Dedifferentiated amniotic fluid mesenchymal stem cell (primary cell): ENCODE data around the gene DDX47.
"Not testable (repeated sequence)": the region's sequence is repeated elsewhere in the genome, so short reads cannot be mapped to it uniquely, and the experiment has no call there.

ENCODE experiments used
- DNase-seq: peaks from one replicate; pipeline ENCODE4 v3.0.0-alpha.2; 2016; ENCODE audit errors: extremely low spot score

The DDX47 gene

GRCh38 chr12:12820376-12820775, 7.2 kb downstream of the DDX47 start:
- DNase-seq: not testable (repeated sequence)

DNA sequence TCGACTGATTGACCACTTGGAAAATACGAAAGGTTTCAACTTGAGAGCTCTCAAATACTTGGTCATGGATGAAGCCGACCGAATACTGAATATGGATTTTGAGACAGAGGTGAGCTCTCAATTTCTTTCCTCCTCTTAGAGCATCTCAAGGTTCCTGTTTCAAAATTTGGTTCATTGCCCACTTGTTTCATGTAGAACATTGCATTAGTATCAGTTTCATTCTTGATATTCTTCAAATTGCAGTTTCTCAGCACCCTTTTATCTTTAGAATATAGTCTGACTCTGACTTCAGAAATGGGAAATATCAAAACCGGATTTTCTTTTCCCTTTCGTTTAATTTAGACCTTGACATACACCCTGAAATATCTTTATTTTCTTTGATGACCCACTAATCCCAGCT, 8.8 kb downstream of the DDX47 start:
- no peak for DNase-seq

GRCh38 chr12:12822886-12823285, 9.7 kb downstream of the DDX47 start:
- no peak for DNase-seq

DNA sequence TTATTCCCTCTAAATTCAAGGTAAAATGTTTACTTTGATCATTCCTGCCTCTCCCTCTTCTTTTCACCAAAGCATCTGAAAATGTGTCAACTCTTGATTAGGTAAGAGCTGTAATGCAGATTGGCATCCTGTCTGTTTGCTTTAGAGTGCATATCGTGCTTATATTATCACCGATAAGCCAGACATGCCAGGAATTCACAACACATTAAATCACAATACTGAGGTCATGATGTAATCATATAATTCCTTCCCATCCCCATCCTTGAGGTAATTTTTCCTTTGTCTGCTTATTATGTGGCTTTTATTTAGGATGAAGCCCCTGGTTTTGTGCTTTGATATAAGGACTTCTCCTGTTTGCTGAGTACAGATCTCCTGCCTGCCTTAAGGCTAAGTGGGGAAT, 10.2 kb downstream of the DDX47 start:
- DNase-seq: no peak

GRCh38 chr12:12823811-12824210, 10.7 kb downstream of the DDX47 start:
- DNase-seq: no peak

DNA sequence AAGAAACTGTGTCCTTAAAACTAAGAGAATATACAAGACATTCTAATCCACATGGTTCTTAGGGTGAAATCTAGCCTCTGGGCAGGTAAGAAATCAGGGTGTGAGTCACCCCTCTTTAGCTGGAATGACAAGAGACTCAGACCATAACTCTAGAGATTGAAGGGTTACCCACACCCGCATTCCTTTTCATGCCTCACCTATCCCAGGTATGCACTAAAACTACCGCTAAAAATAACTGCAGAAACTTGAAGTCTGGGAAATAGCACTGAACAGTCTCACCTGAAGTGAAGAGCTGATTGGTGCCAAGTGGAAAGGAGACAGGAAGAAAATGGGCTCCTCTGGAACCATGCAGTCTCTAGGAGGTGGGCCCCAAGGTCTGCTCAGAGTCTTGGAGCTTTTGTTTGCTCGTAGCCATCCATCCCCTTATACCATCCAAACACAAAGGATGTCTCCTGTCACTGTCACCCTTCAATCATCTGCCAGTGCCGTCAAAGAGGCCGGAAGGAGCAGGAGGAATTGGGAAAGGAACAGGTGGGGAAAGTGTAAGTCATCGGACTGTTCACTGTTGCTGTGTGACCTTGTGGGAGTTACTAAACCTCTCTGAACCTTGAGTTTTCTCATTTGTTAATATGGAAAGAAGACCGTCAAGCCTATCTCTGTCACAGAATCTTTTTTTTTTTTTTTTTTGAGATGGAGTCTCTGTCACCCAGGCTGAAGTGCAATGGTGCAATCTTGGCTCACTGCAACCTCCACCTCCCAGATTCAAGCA, 22.4 kb downstream of the DDX47 start:
- no peak for DNase-seq

- DNase-seq: no peak
These were observed 23.4 kb downstream of the DDX47 start for GRCh38 chr12:12836571-12836970.

DNA sequence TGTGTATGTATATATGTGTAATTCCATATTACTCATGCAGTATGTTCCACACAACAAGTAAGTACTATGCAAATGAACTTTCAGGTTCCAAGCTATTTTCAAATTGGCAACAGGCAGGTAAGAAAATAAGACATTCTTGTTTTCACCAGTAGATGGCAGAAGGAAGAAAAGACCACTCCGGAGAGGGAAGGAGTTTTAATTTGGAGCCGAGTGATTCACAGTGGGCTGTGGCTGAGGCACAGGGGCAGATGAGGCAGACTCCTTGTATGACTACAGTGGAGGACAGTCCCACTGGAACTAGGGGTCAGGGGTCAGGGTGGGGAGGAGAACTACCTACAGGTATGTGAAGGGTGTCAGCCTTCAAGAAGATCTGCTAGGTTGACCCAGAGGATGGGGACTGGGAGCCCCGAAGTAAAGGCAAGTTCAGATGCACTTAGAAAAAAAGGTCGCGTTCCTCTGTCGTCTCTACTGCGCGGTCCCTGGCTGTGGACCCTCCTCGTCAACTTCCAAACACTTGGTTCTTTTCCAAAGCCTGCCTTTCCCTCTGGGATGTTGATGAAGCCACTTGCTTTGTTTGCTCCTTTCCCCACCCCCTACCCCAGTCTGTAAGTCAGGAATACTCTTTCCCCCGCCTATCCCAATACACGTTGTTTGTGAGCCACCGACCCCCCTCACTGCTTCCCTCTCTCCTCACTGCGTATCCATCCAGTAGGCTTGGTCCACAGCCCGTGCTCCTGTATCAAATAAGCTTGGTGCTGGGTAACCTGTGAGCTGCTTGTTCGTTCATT, 24.1 kb downstream of the DDX47 start:
- peak; percentile 71 for DNase-seq

DNA sequence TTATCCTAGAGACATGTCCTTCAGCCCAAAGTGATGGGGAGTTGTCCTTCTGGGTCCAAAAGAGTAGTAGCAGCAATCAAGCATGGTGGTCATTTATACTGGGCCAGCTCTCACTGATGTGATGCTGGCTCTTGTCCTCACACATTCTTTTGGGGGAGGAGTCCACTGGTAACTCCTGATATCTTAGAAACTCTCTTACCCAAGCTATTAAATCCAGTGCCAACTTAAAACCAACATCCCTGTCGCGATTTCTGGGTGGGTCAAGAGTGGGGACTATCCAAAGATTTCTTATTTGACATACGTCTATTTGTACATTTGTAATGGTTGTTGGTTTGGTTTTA, 24.6 kb downstream of the DDX47 start:
- DNase-seq: no peak

DNA sequence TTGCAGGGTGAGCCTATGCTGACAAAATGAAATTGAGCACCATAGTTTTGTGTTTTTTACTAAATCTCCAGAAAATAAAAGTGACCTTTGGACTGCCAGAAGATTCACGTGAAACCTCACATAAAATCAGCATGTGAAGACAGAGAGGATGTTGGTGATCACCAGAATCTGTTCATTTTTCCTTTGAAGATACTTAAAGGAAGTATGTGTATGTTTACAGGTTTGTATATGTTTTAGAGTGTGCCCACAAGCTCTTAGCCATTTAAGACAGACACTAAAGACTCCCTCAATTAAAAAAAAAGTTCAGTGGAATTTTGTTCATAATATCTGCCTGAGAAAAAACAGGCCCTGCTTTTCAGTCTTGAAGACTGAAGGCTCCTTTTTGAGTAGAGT, 25.9 kb downstream of the DDX47 start:
- no peak for DNase-seq

DNA sequence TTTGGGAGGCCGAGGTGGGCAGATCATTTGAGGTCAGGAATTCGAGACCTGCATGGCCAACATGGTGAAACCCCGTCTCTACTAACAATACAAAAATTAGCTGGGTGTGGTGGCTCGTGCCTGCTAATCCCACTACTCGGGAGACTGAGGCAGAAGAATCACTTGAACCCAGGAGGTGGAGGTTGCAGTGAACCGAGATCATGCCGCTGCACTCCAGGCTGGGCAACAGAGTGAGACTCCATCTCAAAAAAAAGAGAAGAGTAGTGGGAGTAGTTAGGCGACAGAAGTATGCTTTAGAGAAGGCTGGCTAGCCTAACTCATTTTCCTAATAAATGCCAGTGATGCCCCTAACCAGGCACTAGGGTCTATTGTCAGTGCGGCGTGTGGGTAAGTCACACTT, 26.3 kb downstream of the DDX47 start:
- not testable (repeated sequence) for DNase-seq

DNA sequence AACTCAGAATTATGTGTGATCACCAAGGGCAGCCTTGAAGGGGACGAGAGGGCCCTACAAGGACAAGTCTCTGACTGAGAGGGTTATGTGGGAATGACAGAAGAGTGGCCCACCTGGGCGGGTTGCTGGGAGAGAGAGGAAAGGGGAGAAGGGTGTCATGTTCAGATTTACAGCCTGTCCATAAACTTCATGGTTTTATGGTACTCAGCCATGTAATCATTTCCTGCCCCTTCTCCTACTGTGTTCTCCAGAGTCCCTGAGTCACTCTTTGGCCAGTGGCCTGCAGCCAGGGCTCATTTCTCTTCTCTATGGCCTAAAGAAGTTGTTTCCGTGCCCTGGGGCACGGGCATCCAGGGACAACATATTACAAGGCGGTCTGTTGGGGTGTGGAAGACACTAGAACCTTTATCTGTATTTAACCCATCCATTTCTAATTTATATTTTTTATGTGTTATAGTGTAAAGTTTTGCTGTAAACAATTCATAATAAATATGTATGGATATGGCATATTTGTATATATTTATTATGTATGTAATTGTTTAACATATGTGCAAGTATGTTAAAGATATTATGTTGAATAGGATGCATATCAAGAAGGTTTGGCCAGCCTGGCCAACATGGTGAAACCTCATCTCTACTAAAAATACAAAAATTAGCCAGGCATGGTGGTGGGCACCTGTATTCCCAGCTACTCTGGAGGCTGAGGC, 26.9 kb downstream of the DDX47 start:
- DNase-seq: peak; percentile 84

DNA sequence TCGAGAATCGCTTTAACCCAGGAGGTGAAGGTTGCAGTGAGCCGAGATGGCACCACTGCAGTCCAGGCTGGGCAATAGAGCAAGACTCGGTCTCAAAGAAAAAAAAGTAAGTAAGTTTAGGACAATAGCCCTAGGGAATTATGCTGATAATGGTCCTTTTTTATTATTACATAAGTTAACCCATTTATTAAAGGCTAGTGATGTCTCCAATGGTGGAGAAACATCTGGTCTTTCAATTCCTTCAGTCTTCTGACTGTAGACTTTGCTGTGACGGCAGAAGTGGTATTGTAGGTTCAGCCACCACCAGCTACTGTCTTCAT, 27.4 kb downstream of the DDX47 start:
- DNase-seq: no peak

GRCh38 chr12:12841428-12841827, 28.3 kb downstream of the DDX47 start:
- DNase-seq: not testable (repeated sequence)

DNA sequence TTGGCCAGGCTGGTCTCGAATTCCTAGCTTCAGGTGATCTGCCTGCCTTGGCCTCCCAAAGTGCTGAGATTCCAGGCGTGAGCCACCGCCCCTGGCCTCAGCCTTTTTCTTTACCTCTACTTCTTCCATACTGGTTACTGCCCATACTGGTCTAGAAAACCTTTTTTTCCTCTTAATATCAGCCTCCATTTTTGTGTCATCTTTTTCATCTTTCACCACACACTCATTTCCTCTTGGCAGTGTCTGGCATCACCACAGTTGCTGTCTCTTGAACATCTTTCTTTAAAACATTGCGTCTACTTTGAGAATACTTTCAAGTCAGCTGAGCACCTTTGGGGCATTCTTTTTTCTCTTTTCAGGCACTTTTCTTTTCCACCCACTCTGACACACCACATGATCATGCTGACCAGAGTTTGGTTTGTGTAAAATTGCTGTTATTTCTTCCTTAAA, 32.7 kb downstream of the DDX47 start:
- DNase-seq: no peak

GRCh38 chr12:12846780-12847179, 33.6 kb downstream of the DDX47 start:
- DNase-seq: not testable (repeated sequence)

- DNase-seq: no peak
These were observed 40.3 kb downstream of the DDX47 start for GRCh38 chr12:12853435-12853834.

DNA sequence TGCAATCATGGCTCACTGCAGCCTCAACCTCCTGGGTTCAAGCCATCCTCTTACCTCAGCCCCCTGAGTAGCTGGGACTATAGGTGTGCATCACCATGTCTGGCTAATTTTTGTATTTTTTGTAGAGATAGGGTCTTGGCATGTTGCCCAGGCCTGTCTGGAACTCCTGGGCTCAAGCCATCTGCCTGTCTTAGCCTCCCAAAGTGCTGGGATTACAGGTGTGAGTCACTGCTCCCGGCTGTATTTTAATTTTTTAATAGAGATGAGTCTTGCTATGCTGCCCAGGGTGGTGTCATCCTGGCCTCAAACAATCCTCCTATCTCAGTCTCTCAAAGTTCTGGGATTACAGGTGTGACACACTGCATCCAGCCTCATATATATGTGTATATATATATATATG, 46.5 kb downstream of the DDX47 start:
- no peak for DNase-seq

DNA sequence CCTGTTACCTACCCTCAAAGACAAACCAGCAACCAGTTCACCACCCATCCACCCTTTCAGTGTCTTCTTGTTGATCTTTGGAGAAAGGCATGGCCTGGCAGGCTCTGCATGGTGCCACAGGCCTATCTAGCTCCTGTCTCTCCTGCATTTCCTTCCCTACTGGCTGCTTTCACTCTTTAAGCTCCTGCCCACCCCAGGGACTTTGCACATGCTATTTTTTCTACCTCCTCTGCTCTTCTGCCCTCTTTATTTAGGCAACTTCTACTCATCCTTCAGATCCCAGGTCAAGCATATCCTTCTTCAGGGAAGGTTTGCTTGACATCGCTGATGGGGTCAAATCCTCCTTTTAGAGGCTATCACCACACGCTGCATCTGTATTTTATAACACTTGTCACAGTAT, 51.1 kb downstream of the DDX47 start:
- no peak for DNase-seq

GRCh38 chr12:12868477-12869235, 55.5 kb downstream of the DDX47 start:
- no peak for DNase-seq

DNA sequence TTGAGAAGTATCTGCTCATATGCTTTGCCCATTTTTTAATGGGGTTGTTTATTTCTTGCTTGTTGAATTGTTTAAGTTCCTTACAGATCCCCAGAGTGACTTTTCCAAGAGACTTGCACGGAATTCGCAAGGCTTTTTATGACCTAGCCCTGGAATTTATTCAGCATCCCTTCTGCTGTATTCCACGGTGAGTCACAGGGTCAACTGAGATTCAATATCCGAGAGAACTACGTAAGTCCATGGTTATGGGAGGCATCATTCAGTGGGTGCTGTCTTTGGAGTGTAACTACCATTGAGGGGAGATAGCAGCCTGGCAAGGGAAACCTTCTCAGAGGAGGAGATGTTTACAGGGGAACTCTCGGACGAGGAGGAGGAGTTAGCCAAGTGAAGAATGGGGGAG, 57.3 kb downstream of the DDX47 start:
- DNase-seq: peak; percentile 80

DNA sequence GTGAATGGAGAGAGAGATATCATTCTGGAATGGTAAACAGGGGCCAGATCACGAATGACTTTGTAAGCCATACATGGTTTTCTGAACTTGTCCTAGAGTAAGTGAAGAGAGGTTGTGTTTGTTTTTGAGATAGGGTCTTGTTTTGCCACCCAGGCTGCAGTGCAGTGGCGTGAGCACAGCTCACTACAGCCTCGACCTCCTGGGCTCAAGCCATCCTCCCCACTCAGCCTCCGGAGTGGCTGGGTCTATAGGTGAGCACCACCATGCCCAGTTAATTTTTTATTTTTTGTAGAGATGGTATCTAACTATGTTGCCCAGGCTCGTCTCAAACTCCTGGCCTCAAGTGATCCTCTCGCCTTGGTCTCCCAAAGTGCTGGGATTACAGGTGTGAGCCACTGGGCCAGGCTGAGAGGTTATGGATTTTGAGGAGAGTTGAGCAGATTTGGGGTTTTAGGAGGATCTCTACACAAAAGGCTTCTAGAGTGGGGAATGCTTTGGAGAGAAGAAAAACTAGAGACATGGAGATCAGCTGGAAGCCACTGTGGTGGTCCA, 58.5 kb downstream of the DDX47 start:
- DNase-seq: no peak
